Activated B cell treated with CpG ODN at 0.5 μM for 24 hours (primary cell): ENCODE results near the gene SRBD1. TPM values are rescaled to one million over a fixed set of nuclear protein-coding genes. Genes with fewer than 3 reads are reported as not detected.

Experiments used
- ATAC-seq: fragments of 200-7000 bp; cut with Tn5 transposase; one replicate; pipeline ENCODE4 v1.10.0; 2021; ENCODE audit warnings: low read depth, mild to moderate bottlenecking, moderate library complexity
- CTCF ChIA-PET: fragments of 350-600 bp; sonication (Branson Sonifier 250); formaldehyde crosslinking; loops from one replicate; lab custom pipeline; 2021; ENCODE audit warnings: antibody characterized with exemption; lab: Charles Lee
- POLR2A ChIA-PET: fragments of 350-600 bp; sonication (Branson Sonifier 250); formaldehyde crosslinking; loops from one replicate; lab custom pipeline; 2021; ENCODE audit warnings: antibody characterized with exemption; lab: Charles Lee
- DNase-seq: peaks from one replicate; pipeline ENCODE4 v3.0.0; 2022
- H3K27ac Mint-ChIP-seq: one replicate; pipeline ENCODE4 v1.8.0; 2020; ENCODE audit warnings: mixed read lengths
- H3K27me3 Mint-ChIP-seq: one replicate; pipeline ENCODE4 v1.8.0; 2021; ENCODE audit warnings: mixed read lengths
- H3K36me3 Mint-ChIP-seq: one replicate; pipeline ENCODE4 v1.8.0; 2021; ENCODE audit warnings: low read depth, mixed read lengths
- H3K4me1 Mint-ChIP-seq: one replicate; pipeline ENCODE4 v1.8.0; 2021; ENCODE audit warnings: mixed read lengths
- H3K4me3 Mint-ChIP-seq: one replicate; pipeline ENCODE4 v1.8.0; 2020; ENCODE audit warnings: mild to moderate bottlenecking, mixed read lengths
- H3K9me3 Mint-ChIP-seq: one replicate; pipeline ENCODE4 v1.8.0; 2020; ENCODE audit warnings: mixed read lengths
- intact Hi-C: fragments of 100-400 bp; cut with micrococcal nuclease; formaldehyde crosslinking; loops from one replicate; pipeline ENCODE4 v1.15.1; 2024
- total RNA-seq: library from RNA; stranded (reverse); gene quantifications from 2 replicates; pipeline ENCODE4 v1.2.3, GENCODE V29; 2022
- TF ChIP-seq, protein P1 (sequence below): fragments of 200-600 bp; IDR thresholded peaks from one replicate; pipeline ENCODE4 v1.8.0; 2022; ENCODE audit warnings: antibody characterized with exemption, mild to moderate bottlenecking

Gene SRBD1
- total RNA-seq, 1 donor from 2014 or later: 20.2 TPM

DNA sequence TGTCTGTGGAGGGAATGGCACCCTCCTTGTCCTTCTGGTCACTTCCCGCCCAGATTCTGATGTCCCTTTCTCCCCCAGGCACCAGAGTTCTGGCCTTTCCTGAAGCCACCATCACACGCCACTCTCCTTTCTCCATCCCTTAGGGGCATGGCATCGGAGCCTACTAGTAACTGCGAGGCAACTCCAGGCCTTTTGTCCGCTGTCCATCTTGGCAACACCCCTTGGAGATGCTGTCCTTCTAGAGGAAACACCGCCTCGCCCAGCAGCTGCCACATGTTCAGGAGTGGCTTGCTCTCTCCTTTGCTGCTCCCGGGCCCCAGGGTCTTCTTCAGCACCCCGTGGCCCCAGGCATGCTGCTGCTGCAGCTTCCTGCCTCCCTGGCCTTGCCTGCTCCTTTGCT lies 267.0 kb downstream of the SRBD1 start:
- ChIA-PET CTCF (no interaction called here), POLR2A (no interaction called here)
- Mint-ChIP-seq H3K9me3 (no peaks in the 10 kb centered on the region), H3K27ac (no peak overlapping the region), H3K27me3 (peaks cover 11% of the 10 kb centered on the region), H3K4me1 (no peaks in the 10 kb centered on the region), H3K36me3 (no peaks in the 10 kb centered on the region), H3K4me3 (no peak overlapping the region)
- ATAC-seq (no peak), DNase-seq (no peak)
- TF ChIP-seq, protein P1, sequence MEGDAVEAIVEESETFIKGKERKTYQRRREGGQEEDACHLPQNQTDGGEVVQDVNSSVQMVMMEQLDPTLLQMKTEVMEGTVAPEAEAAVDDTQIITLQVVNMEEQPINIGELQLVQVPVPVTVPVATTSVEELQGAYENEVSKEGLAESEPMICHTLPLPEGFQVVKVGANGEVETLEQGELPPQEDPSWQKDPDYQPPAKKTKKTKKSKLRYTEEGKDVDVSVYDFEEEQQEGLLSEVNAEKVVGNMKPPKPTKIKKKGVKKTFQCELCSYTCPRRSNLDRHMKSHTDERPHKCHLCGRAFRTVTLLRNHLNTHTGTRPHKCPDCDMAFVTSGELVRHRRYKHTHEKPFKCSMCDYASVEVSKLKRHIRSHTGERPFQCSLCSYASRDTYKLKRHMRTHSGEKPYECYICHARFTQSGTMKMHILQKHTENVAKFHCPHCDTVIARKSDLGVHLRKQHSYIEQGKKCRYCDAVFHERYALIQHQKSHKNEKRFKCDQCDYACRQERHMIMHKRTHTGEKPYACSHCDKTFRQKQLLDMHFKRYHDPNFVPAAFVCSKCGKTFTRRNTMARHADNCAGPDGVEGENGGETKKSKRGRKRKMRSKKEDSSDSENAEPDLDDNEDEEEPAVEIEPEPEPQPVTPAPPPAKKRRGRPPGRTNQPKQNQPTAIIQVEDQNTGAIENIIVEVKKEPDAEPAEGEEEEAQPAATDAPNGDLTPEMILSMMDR: no peak
- intact Hi-C loops: no loop called here

DNA sequence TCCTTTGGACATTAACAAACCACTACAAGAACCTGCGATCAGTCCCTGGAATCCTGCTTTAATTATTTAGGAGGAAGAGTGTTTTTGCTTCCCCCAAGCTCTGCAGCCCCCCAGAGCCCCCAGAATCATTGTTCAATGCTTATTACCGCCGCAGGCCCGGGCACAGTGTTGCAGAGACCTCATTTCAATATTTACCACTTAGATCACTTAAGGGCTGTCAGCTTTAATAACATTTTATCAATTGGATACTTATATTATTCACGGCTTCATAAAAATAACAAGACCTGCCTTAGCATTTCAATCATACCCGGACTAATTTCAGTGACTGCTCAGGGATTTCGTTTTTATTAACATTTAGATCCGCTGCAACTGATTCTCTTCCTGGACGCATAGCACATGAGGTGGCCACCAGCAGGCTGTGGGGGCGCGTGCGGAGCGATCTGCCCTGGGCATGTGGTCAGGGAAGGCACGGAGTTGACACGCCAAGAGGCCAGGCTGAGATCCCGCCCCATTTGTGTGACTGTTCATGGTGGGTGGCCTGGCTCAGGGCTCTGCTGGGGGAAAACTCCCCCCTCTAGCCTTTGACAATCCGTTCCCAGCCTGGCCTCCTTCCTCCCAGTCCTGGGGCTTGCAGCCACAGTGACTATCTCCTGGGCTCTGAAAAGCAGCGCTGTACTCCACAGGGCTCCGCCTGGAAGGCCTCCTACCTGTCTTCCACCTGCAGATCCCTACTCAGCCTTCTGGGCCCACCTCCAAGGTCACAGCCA lies 267.6 kb downstream of the SRBD1 start:
- DNase-seq (no peak), ATAC-seq (no peak)
- Mint-ChIP-seq H3K27me3 (peaks cover 9% of the 10 kb centered on the region), H3K27ac (no peak overlapping the region), H3K4me1 (no peaks in the 10 kb centered on the region), H3K4me3 (no peak overlapping the region), H3K9me3 (no peaks in the 10 kb centered on the region), H3K36me3 (no peaks in the 10 kb centered on the region)
- ChIA-PET CTCF (no interaction called here), POLR2A (no interaction called here)
- TF ChIP-seq, protein P1: no peak
- intact Hi-C loops: no loop called here

DNA sequence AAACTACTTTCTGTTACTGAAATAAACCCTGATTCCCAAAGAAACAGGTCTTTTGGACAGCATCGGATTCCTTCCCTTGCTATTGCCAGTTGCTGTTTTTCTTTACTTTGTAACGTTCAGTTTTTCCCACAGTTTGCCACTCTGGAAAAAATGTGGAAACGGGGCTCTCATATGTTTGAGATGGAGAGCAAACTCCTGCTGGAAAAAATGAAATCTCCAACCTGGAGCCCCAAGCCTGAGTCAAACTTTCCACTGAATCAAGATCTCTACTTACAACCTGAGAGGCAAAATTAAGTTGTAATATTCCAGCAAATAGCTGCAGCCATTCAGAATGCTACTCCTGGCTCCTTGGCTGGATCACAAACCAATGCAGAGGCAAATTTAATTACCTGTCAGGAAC lies 270.7 kb downstream of the SRBD1 start:
- ATAC-seq (no peak), DNase-seq (no peak)
- Mint-ChIP-seq H3K4me1 (no peaks in the 10 kb centered on the region), H3K27me3 (peaks cover 9% of the 10 kb centered on the region), H3K9me3 (no peaks in the 10 kb centered on the region), H3K27ac (no peak overlapping the region), H3K4me3 (no peak overlapping the region), H3K36me3 (no peaks in the 10 kb centered on the region)
- POLR2A ChIA-PET: no interaction called here
- TF ChIP-seq, protein P1: no peak
- intact Hi-C loops: no loop called here
- CTCF ChIA-PET: no interaction called here

DNA sequence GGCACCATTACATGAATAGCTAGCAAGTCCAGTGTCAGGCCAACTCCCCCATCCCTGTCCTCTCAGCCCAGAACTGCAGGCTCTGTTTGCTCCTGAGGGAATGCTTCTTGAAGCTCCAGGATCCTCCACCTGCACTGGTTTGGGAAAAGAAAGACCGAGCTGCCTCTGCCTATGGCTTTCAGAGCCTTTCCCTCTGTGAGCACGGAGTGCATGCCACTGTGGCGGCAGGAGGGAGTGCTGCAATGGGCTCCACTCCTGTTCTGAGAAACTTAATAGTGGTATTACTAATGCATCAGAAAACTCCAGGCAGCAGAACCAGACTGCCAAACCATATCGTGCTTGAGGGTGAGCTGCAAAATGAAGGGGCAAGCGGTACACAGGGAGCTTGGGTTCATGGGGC lies 271.8 kb downstream of the SRBD1 start:
- H3K4me3 Mint-ChIP-seq: no peak overlapping the region
- POLR2A ChIA-PET: no interaction called here
- DNase-seq (no peak), ATAC-seq (no peak)
- TF ChIP-seq, protein P1: no peak
- no peaks in the 10 kb centered on the region for H3K4me1 Mint-ChIP-seq
- peaks cover 2% of the 10 kb centered on the region for H3K27me3 Mint-ChIP-seq
- CTCF ChIA-PET: no interaction called here
- no peaks in the 10 kb centered on the region for H3K9me3 Mint-ChIP-seq
- H3K36me3 Mint-ChIP-seq: no peaks in the 10 kb centered on the region
- no peak overlapping the region for H3K27ac Mint-ChIP-seq
- intact Hi-C loops: loop anchor here (5.0 kb wide), 1 partner anchor 87 kb away; no protein-coding TSS in a partner anchor

Other genes with a start within 250 kb of the SRBD1 start
- 44.2 and 53.8 TPM in 2 replicates for gene PRKCE, start 40.4 kb upstream of the SRBD1 start, total RNA-seq